SK-N-SH (cell line): ENCODE results near the gene NEURL2. TPM values are rescaled to one million over a fixed set of nuclear protein-coding genes. Genes with fewer than 3 reads are reported as not detected.

Experiments used
- CTCF ChIA-PET: fragments of 300-600, 350-600 bp; formaldehyde crosslinking; extraction: SDS; loops from one replicate; lab custom pipeline; 2021; lab: Yijun Ruan, JAX
- POLR2A ChIA-PET: fragments of 350-600 bp; sonication (Branson Sonifier 250); formaldehyde crosslinking; extraction: SDS; loops from one replicate; lab custom pipeline; 2020; ENCODE audit warnings: antibody characterized with exemption, inconsistent platforms; lab: Yijun Ruan, JAX
- DNase-seq: peaks from one replicate; pipeline ENCODE4 v3.0.0; 2012
- H2AFZ ChIP-seq: fragments of 200-600 bp; sonication (generic); 2 replicates; pipeline ENCODE4 v1.8.1; 2016; ENCODE audit warnings: antibody characterized with exemption, mild to moderate bottlenecking, low read depth
- H3F3A ChIP-seq: fragments of 200-600 bp; sonication (generic); replicated peaks from 2 replicates; pipeline ENCODE3; 2016; ENCODE audit warnings: antibody characterized with exemption, mild to moderate bottlenecking; ENCODE audit not compliant: insufficient read depth
- H3K27ac ChIP-seq, 2 experiments: fragments of 200-500 bp in 1 of 2; fragments of 200-600 bp in 1 of 2; sonication (Bioruptor generic) in 1 of 2; sonication (generic), shearing (Covaris generic) in 1 of 2; 2 replicates each; pipeline versions ENCODE4 v1.5.1 to v1.6.1; 2014 to 2016; ENCODE audit warnings: low read depth in 2 of 2, inconsistent platforms in 1 of 2, low read length in 1 of 2, mild to moderate bottlenecking in 1 of 2, mixed read lengths in 1 of 2
- H3K27me3 ChIP-seq: fragments of 200-600 bp; sonication (generic), shearing (Covaris generic); 2 replicates; pipeline ENCODE4 v1.6.1; 2016; ENCODE audit warnings: mixed run types; ENCODE audit not compliant: insufficient read depth
- H3K36me3 ChIP-seq, 2 experiments: fragments of 200-500 bp in 1 of 2; fragments of 200-600 bp in 1 of 2; sonication (Bioruptor generic) in 1 of 2; sonication (generic) in 1 of 2; replicated peaks in 1 of 2; 2 replicates each; pipeline versions ENCODE3 to v1.5.1; 2014 to 2016; ENCODE audit warnings: low read length in 1 of 2, mild to moderate bottlenecking in 1 of 2; ENCODE audit not compliant: insufficient read depth in 2 of 2, control insufficient read depth in 1 of 2
- H3K4me1 ChIP-seq, 2 experiments: fragments of 200-500 bp in 1 of 2; fragments of 200-600 bp in 1 of 2; sonication (Bioruptor generic) in 1 of 2; sonication (generic), shearing (Covaris generic) in 1 of 2; 2 replicates each; pipeline versions ENCODE4 v1.5.1 to v1.6.1; 2014 to 2016; ENCODE audit warnings: low read depth in 1 of 2, low read length in 1 of 2, mixed run types in 1 of 2; ENCODE audit not compliant: insufficient read depth in 2 of 2, control insufficient read depth in 1 of 2
- H3K4me2 ChIP-seq: fragments of 200-600 bp; sonication (generic), shearing (Covaris generic); 2 replicates; pipeline ENCODE4 v1.6.1; 2017; ENCODE audit warnings: mixed run types
- H3K4me3 ChIP-seq, 2 experiments: fragments of 200-500 bp in 1 of 2; fragments of 200-600 bp in 1 of 2; sonication (Bioruptor generic) in 1 of 2; sonication (generic), shearing (Covaris generic) in 1 of 2; 2 replicates each; pipeline versions ENCODE4 v1.5.1 to v1.8.1; 2014 to 2016; ENCODE audit warnings: low read depth in 2 of 2, inconsistent platforms in 1 of 2, low read length in 1 of 2, mild to moderate bottlenecking in 1 of 2, mixed read lengths in 1 of 2, moderate library complexity in 1 of 2
- H3K79me2 ChIP-seq: fragments of 200-600 bp; sonication (generic); 2 replicates; pipeline ENCODE4 v1.8.1; 2017; ENCODE audit warnings: mild to moderate bottlenecking; ENCODE audit not compliant: insufficient read depth
- H3K9ac ChIP-seq: fragments of 200-600 bp; sonication (generic); 2 replicates; pipeline ENCODE4 v1.6.1; 2017; ENCODE audit warnings: mixed run types
- H3K9me2 ChIP-seq: fragments of 200-600 bp; sonication (generic); 2 replicates; pipeline ENCODE4 v1.6.1; 2017; ENCODE audit warnings: mixed run types
- H3K9me3 ChIP-seq: fragments of 200-600 bp; sonication (generic); 2 replicates; pipeline ENCODE4 v1.6.1; 2017; ENCODE audit warnings: mixed run types, mild to moderate bottlenecking, moderate library complexity
- H4K20me1 ChIP-seq: fragments of 200-600 bp; sonication (generic); 2 replicates; pipeline ENCODE4 v1.6.1; 2017; ENCODE audit warnings: mild to moderate bottlenecking, mixed run types; ENCODE audit not compliant: insufficient read depth
- ELF1 ChIP-seq: IDR thresholded peaks from 2 replicates; pipeline ENCODE4 v1.4.0; 2012
- EP300 ChIP-seq, 2 experiments: IDR thresholded peaks; 2 replicates each; pipeline versions ENCODE4 v1.4.0 to v1.6.1; 2012; ENCODE audit warnings: borderline replicate concordance in 1 of 2, low read depth in 1 of 2, low read length in 1 of 2
- EZH2phosphoT487 ChIP-seq: fragments of 200-600 bp; sonication (generic); IDR thresholded peaks from 2 replicates; pipeline ENCODE4 v1.6.1; 2017; ENCODE audit warnings: low read depth, mixed run types, mild to moderate bottlenecking, antibody characterized with exemption, moderate library complexity, borderline replicate concordance
- IRF3 ChIP-seq: fragments of 150-350 bp; IDR thresholded peaks from 2 replicates; pipeline ENCODE4 v1.6.1; 2016; ENCODE audit warnings: mild to moderate bottlenecking, low read depth, low read length
- MEF2A ChIP-seq: IDR thresholded peaks from 2 replicates; pipeline ENCODE4 v1.4.0; 2012; ENCODE audit warnings: low read depth, borderline replicate concordance
- NFIC ChIP-seq: IDR thresholded peaks from 2 replicates; pipeline ENCODE4 v1.4.0; 2012; ENCODE audit warnings: borderline replicate concordance
- RAD21 ChIP-seq: IDR thresholded peaks from 2 replicates; pipeline ENCODE4 v1.6.1; 2012; ENCODE audit warnings: mild to moderate bottlenecking, low read length
- RCOR1 ChIP-seq: fragments of 150-350 bp; IDR thresholded peaks from 2 replicates; pipeline ENCODE4 v1.6.1; 2017; ENCODE audit warnings: antibody characterized with exemption, low read length
- RFX5 ChIP-seq: IDR thresholded peaks from 2 replicates; pipeline ENCODE4 v1.6.1; 2012; ENCODE audit warnings: mild to moderate bottlenecking, improper control_type of control experiment, low read length
- SIN3A ChIP-seq: IDR thresholded peaks from 2 replicates; pipeline ENCODE4 v1.6.1; 2012; ENCODE audit warnings: low read depth, mild to moderate bottlenecking, low read length, moderate library complexity, borderline replicate concordance
- TEAD4 ChIP-seq: IDR thresholded peaks from 2 replicates; pipeline ENCODE4 v1.4.0; 2012; ENCODE audit warnings: mild to moderate bottlenecking, borderline replicate concordance; ENCODE audit not compliant: insufficient read depth
- WGBS: methylation state at CpG from one replicate; pipeline ENCODE4 v1.1.6; 2017; ENCODE audit warnings: low lambda C conversion rate; 5-methylcytosine and 5-hydroxymethylcytosine counted together
- polyA plus RNA-seq, 3 experiments: library from polyadenylated mRNA; depleted of rRNA; stranded (reverse); fragments of >200 nt; gene quantifications; 2 replicates each; pipeline ENCODE4 v1.2.3, GENCODE V29; 2012
- TF ChIP-seq, protein P1 (sequence below): fragments of 200-600 bp; sonication (generic); IDR thresholded peaks from 2 replicates; pipeline ENCODE4 v1.6.1; 2017; ENCODE audit warnings: antibody characterized with exemption, mild to moderate bottlenecking, moderate library complexity
- TF ChIP-seq, protein P2 (sequence below): IDR thresholded peaks from 2 replicates; pipeline ENCODE4 v1.4.0; 2012; ENCODE audit warnings: low read depth, borderline replicate concordance

Gene NEURL2
- polyA plus RNA-seq, 1 of the 3 experiments (the other 2 are of a cell fraction): 3.5 TPM

- ChIA-PET CTCF (interaction anchor here (1.2 kb wide), 1 partner anchor 62 kb away, joined by 5 read pairs; no protein-coding TSS in a partner anchor), POLR2A (interaction anchor here (1.0 kb wide), 1 partner anchor 19 kb away, joined by 4 read pairs; no protein-coding TSS in a partner anchor)
- WGBS: 89% methylated on average over 7 of the region's 7 CpGs
These were observed 29.6 kb downstream of the NEURL2 start for GRCh38 chr20:45861221-45862075.

More at GRCh38 chr20:45861221-45862075, 29.6 kb downstream of the NEURL2 start:
- TF ChIP-seq RAD21 (no peak), TEAD4 (no peak), EP300 (IDR thresholded peaks at IDR 0.05; ENCODE audit: borderline replicate concordance in 1 of 2, low read depth in 1 of 2, low read length in 1 of 2) (no peak), RCOR1 (no peak), NFIC (no peak), ELF1 (no peak), MEF2A (no peak), SIN3A (no peak), RFX5 (no peak), IRF3 (no peak), EZH2phosphoT487 (no peak)
- TF ChIP-seq, protein P1, sequence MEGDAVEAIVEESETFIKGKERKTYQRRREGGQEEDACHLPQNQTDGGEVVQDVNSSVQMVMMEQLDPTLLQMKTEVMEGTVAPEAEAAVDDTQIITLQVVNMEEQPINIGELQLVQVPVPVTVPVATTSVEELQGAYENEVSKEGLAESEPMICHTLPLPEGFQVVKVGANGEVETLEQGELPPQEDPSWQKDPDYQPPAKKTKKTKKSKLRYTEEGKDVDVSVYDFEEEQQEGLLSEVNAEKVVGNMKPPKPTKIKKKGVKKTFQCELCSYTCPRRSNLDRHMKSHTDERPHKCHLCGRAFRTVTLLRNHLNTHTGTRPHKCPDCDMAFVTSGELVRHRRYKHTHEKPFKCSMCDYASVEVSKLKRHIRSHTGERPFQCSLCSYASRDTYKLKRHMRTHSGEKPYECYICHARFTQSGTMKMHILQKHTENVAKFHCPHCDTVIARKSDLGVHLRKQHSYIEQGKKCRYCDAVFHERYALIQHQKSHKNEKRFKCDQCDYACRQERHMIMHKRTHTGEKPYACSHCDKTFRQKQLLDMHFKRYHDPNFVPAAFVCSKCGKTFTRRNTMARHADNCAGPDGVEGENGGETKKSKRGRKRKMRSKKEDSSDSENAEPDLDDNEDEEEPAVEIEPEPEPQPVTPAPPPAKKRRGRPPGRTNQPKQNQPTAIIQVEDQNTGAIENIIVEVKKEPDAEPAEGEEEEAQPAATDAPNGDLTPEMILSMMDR: no peak
- TF ChIP-seq, protein P2, sequence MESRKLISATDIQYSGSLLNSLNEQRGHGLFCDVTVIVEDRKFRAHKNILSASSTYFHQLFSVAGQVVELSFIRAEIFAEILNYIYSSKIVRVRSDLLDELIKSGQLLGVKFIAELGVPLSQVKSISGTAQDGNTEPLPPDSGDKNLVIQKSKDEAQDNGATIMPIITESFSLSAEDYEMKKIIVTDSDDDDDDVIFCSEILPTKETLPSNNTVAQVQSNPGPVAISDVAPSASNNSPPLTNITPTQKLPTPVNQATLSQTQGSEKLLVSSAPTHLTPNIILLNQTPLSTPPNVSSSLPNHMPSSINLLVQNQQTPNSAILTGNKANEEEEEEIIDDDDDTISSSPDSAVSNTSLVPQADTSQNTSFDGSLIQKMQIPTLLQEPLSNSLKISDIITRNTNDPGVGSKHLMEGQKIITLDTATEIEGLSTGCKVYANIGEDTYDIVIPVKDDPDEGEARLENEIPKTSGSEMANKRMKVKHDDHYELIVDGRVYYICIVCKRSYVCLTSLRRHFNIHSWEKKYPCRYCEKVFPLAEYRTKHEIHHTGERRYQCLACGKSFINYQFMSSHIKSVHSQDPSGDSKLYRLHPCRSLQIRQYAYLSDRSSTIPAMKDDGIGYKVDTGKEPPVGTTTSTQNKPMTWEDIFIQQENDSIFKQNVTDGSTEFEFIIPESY: no peak
- H3K9me2 ChIP-seq: no peaks in the 10 kb centered on the region
- no peaks in the 10 kb centered on the region for H3K9me3 ChIP-seq
- no peak overlapping the region for H3K4me2 ChIP-seq
- no peak overlapping the region for H3K9ac ChIP-seq
- no peak for DNase-seq
- no peaks in the 10 kb centered on the region for H3K36me3 ChIP-seq
- no peaks in the 10 kb centered on the region for H4K20me1 ChIP-seq
- no peak overlapping the region for H2AFZ ChIP-seq
- H3K27me3 ChIP-seq: no peaks in the 10 kb centered on the region
- peaks cover 8% of the 10 kb centered on the region for H3K79me2 ChIP-seq
- H3K27ac ChIP-seq: no peak overlapping the region
- H3F3A ChIP-seq: no peaks in the 10 kb centered on the region
- no peak overlapping the region for H3K4me3 ChIP-seq
- H3K4me1 ChIP-seq: peaks cover under 1 to 6% of the 10 kb centered on the region in 2 experiments; a peak in 1 of 4 replicates
